VCaP (cell line): ENCODE results near the gene KIF22.
"Not testable (repeated sequence)": the region's sequence is repeated elsewhere in the genome, so short reads cannot be mapped to it uniquely, and the experiment has no call there.

ENCODE experiments used
- H3K27ac ChIP-seq: fragments of 450-650 bp; 2 replicates; pipeline ENCODE4 v1.5.1; 2017
- TF ChIP-seq, protein P1 (sequence below): fragments of 450-650 bp; conservative IDR thresholded peaks from 2 replicates; pipeline ENCODE4 v1.5.1; 2017; ENCODE audit warnings: mild to moderate bottlenecking, moderate library complexity

Gene KIF22

DNA sequence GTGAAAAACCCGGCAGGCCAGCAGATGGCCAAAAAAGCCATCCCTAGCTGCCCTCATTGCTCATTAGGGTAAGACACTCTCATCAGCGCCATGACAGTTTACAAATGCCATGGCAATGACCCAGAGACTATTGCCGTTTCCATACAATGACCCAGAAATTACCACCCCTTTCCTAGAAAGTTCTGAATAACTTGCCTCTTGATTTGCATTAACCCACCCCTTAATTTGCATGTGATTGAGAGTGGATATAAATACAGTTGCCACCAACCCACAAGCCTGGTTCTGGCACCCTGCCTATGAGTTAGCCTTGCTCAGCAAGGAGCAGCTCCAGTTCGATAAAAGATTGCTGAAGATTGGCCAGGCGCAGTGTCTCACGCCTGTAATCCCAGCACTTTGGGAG, 28.7 kb upstream of the KIF22 start:
- H3K27ac ChIP-seq, result no peak overlapping the region
- TF ChIP-seq, protein P1, sequence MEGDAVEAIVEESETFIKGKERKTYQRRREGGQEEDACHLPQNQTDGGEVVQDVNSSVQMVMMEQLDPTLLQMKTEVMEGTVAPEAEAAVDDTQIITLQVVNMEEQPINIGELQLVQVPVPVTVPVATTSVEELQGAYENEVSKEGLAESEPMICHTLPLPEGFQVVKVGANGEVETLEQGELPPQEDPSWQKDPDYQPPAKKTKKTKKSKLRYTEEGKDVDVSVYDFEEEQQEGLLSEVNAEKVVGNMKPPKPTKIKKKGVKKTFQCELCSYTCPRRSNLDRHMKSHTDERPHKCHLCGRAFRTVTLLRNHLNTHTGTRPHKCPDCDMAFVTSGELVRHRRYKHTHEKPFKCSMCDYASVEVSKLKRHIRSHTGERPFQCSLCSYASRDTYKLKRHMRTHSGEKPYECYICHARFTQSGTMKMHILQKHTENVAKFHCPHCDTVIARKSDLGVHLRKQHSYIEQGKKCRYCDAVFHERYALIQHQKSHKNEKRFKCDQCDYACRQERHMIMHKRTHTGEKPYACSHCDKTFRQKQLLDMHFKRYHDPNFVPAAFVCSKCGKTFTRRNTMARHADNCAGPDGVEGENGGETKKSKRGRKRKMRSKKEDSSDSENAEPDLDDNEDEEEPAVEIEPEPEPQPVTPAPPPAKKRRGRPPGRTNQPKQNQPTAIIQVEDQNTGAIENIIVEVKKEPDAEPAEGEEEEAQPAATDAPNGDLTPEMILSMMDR, result no peak

DNA sequence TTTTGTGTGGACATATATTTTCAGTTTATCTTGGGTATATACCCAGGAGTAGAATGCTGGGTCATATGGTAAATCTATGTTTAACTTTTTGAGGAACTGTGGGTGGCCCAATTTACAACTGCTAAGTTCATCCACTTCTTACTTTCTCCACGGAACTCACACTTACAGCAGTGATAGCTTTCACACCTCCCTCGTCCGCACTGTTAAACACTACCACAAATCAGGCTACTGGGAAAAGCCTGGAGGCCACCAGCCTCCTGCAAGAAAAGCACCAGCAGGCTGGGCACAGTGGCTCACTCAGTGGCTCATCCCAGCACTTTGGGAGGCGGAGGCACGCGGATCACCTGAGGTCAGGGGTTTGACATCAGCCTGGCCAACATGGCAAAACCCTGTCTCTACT, 27.2 kb upstream of the KIF22 start:
- TF ChIP-seq, protein P1, result no peak
- H3K27ac ChIP-seq, result peak overlapping the region; percentile 93; the same call in 1 of the 2 replicates

GRCh38 chr16:29765167-29766032, 25.2 kb upstream of the KIF22 start:
- TF ChIP-seq, protein P1, result no peak
- peak overlapping the region; percentile 93 for H3K27ac ChIP-seq

DNA sequence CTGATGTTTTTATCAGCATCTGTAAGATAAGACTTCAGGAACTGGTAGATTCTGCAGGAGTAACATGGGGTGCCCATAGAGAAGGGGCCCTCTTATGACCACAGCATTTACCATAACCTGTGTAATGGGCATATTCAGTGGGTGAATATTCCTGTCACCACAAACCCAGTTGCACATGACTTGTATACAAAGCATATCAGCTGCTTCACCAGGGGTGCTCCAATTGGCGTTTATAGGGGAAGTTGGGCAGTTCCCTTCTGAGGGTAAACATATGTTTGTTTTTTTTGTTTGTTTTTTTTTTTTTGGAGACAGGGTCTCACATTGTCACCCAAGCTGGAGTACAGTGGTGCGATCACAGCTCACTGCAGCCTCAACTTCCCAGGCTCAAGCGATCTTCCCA, 24.0 kb upstream of the KIF22 start:
- TF ChIP-seq, protein P1, result no peak
- H3K27ac ChIP-seq, result peak overlapping the region; percentile 93

GRCh38 chr16:29767062-29767461, 23.5 kb upstream of the KIF22 start:
- TF ChIP-seq, protein P1, result no peak
- peak overlapping the region; percentile 93 for H3K27ac ChIP-seq

- no peak overlapping the region for H3K27ac ChIP-seq
- TF ChIP-seq, protein P1, result no peak
Measured at GRCh38 chr16:29769507-29769906, 21.0 kb upstream of the KIF22 start.

- TF ChIP-seq, protein P1, result no peak
- no peak overlapping the region for H3K27ac ChIP-seq
Measured at GRCh38 chr16:29770250-29770929, 20.2 kb upstream of the KIF22 start.

DNA sequence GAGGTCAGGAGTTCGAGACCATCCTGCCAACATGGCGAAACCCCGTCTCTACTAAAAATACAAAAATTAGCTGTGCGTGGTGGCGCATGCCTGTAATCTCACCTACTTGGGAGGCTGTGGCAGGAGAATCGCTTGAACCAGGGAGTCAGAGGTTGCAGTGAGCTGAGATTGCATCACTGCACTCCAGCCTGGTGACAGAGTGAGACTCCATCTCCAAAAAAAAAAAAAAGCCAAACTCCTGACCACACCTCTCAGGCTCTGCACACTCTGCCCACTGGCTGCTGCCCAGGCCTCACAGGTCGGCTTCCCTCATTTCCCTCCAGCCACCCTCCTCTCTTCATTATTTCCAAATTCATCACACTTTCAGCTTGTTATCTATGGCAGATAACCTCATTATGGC, 18.2 kb upstream of the KIF22 start:
- H3K27ac ChIP-seq, result not testable (repeated sequence)
